SU-DHL-6 (cell line): ENCODE results near the gene C16orf78.

Experiments used
- H2AFZ ChIP-seq: fragments of 200-600 bp; sonication (generic); 2 replicates; pipeline ENCODE4 v1.6.1; 2014; ENCODE audit warnings: low read depth, mild to moderate bottlenecking, moderate library complexity, mixed read lengths, antibody characterized with exemption, low read length; ENCODE audit not compliant: severe bottlenecking
- H3F3A ChIP-seq: fragments of 200-600 bp; shearing (Covaris generic); 2 replicates; pipeline ENCODE4 v1.6.0; 2016; ENCODE audit warnings: antibody characterized with exemption, mild to moderate bottlenecking; ENCODE audit not compliant: insufficient read depth
- H3K27ac ChIP-seq: fragments of 200-600 bp; sonication (generic); 2 replicates; pipeline ENCODE4 v1.5.1; 2016; ENCODE audit warnings: low read depth, mild to moderate bottlenecking, low read length, moderate library complexity, mixed read lengths
- H3K27me3 ChIP-seq: fragments of 200-600 bp; sonication (generic), shearing (Covaris generic); 2 replicates; pipeline ENCODE4 v1.6.0; 2014; ENCODE audit warnings: mild to moderate bottlenecking, low read length
- H3K36me3 ChIP-seq: fragments of 200-600 bp; sonication (generic); 2 replicates; pipeline ENCODE4 v1.6.1; 2014; ENCODE audit warnings: mild to moderate bottlenecking, low read length, mixed read lengths
- H3K4me2 ChIP-seq: fragments of 300-600, 200-600 bp; shearing (Covaris generic), sonication (generic); 2 replicates; pipeline ENCODE4 v1.6.0; 2014; ENCODE audit warnings: low read length, low read depth, mild to moderate bottlenecking; ENCODE audit not compliant: poor library complexity, severe bottlenecking
- H3K4me3 ChIP-seq: fragments of 200-600 bp; sonication (generic); 2 replicates; pipeline ENCODE4 v1.5.1; 2014; ENCODE audit warnings: antibody characterized with exemption, low read length, mild to moderate bottlenecking, mixed read lengths; ENCODE audit not compliant: insufficient read depth, poor library complexity, severe bottlenecking
- H3K79me2 ChIP-seq: fragments of 200-600 bp; sonication (generic); 2 replicates; pipeline ENCODE4 v1.6.1; 2014; ENCODE audit warnings: mild to moderate bottlenecking, low read length, moderate library complexity; ENCODE audit not compliant: insufficient read depth
- H3K9ac ChIP-seq: fragments of 200-600 bp; sonication (generic); 2 replicates; pipeline ENCODE4 v1.7.0; 2014; ENCODE audit warnings: mild to moderate bottlenecking, low read length
- H3K9me2 ChIP-seq: fragments of 200-600 bp; sonication (generic); replicated peaks from 2 replicates; pipeline ENCODE4 v1.6.1; 2014; ENCODE audit warnings: low read length; ENCODE audit not compliant: insufficient read depth
- H3K9me3 ChIP-seq: fragments of 200-600 bp; sonication (generic); 2 replicates; pipeline ENCODE4 v1.6.1; 2014; ENCODE audit warnings: low read length, mixed read lengths; ENCODE audit not compliant: insufficient read depth
- H4K20me1 ChIP-seq: fragments of 200-600 bp; sonication (generic); 2 replicates; pipeline ENCODE4 v1.6.1; 2014; ENCODE audit warnings: low read depth, mild to moderate bottlenecking, antibody characterized with exemption, low read length, moderate library complexity, mixed read lengths
- EZH2phosphoT487 ChIP-seq: fragments of 200-600 bp; sonication (generic), shearing (Covaris generic); conservative IDR thresholded peaks from 2 replicates; pipeline ENCODE4 v1.6.1; 2018; ENCODE audit warnings: mild to moderate bottlenecking, antibody characterized with exemption, low read length, moderate library complexity, mixed read lengths
- TF ChIP-seq, protein P1 (sequence below): fragments of 200-600 bp; sonication (generic); IDR thresholded peaks from one replicate; pipeline ENCODE4 v1.5.1; 2017; ENCODE audit warnings: antibody characterized with exemption, mild to moderate bottlenecking, low read length, moderate library complexity; ENCODE audit not compliant: insufficient read depth, poor library complexity, severe bottlenecking

C16orf78 gene

DNA sequence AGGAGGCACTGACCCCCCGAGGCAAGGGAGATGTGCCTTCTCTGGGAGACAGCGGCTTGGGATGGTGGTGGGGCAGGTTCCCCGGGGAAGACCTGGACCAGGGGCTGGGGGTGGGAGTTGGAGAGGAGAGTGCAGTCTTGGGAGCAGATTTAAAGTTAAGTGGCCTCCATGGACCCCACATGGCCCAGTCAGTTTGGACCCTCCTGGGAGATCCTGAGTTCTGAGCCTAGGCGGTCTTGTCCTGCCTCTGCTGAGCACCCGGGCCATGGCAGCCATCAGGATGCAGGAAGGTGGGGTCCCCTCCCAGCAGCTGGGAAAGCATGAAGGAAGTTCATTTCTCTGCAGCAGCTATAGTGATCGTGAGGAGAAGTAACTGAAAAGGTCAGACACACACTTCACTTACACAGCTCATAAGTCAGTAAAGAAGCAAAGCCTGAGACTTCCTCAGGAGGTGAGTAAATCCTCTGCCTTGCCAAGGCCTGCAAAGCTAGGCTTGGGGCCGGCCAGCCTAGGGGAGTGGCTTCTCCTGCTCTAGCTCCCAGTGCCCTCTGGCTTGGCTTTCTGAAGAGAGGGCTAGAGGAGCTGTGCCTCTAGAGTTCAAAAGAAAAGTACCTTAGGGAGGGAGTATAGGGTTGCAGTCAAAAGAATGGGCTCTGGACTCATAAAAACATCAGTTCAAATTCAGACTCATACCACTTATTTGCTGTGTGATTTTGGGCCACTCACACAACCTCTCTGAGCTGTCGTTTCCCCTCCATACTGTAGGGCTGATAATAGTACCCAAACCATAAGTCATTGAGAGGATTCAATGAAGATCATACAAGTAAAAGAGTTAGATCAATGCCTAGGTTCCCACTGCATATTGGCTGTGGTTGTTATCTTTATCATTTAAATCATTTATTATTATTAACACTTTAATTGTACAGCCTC, 31.0 kb upstream of the C16orf78 start:
- Histone ChIP-seq H3K9ac (no peak overlapping the region), H3K27ac (no peak overlapping the region), H3F3A (no peaks in the 10 kb centered on the region), H3K9me3 (no peaks in the 10 kb centered on the region), H3K36me3 (no peaks in the 10 kb centered on the region), H3K79me2 (no peaks in the 10 kb centered on the region), H2AFZ (no peak overlapping the region), H3K4me2 (no peak overlapping the region), H4K20me1 (no peaks in the 10 kb centered on the region), H3K27me3 (no peaks in the 10 kb centered on the region), H3K9me2 (no peaks in the 10 kb centered on the region), H3K4me3 (no peak overlapping the region)
- TF ChIP-seq EZH2phosphoT487, result no peak
- TF ChIP-seq, protein P1, sequence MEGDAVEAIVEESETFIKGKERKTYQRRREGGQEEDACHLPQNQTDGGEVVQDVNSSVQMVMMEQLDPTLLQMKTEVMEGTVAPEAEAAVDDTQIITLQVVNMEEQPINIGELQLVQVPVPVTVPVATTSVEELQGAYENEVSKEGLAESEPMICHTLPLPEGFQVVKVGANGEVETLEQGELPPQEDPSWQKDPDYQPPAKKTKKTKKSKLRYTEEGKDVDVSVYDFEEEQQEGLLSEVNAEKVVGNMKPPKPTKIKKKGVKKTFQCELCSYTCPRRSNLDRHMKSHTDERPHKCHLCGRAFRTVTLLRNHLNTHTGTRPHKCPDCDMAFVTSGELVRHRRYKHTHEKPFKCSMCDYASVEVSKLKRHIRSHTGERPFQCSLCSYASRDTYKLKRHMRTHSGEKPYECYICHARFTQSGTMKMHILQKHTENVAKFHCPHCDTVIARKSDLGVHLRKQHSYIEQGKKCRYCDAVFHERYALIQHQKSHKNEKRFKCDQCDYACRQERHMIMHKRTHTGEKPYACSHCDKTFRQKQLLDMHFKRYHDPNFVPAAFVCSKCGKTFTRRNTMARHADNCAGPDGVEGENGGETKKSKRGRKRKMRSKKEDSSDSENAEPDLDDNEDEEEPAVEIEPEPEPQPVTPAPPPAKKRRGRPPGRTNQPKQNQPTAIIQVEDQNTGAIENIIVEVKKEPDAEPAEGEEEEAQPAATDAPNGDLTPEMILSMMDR, result no peak

DNA sequence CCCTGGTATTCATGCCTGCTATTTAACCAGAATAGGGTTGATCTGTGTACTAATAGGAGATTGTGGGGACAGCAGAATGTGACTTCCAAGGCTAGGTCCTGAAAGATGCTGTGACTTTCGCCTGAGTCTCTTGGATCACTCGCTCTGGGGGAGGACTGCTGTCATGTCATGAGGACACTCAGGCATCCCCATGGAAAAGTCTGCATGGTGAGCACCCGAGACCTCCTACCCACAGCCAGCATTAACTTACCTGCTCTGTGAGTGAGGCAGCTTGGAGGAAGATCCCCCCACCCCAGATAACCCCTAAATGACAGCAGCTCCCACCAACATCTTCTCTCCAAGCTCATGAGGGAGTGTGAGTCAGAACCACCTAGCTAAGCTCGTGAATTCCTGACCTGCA, 30.3 kb upstream of the C16orf78 start:
- no peaks in the 10 kb centered on the region for H3F3A ChIP-seq
- no peaks in the 10 kb centered on the region for H3K9me3 ChIP-seq
- no peaks in the 10 kb centered on the region for H3K27me3 ChIP-seq
- H3K9ac ChIP-seq, result no peak overlapping the region
- H3K79me2 ChIP-seq, result no peaks in the 10 kb centered on the region
- no peaks in the 10 kb centered on the region for H3K36me3 ChIP-seq
- no peak overlapping the region for H2AFZ ChIP-seq
- H3K27ac ChIP-seq, result no peak overlapping the region
- no peaks in the 10 kb centered on the region for H3K9me2 ChIP-seq
- no peaks in the 10 kb centered on the region for H4K20me1 ChIP-seq
- no peak for TF ChIP-seq EZH2phosphoT487
- TF ChIP-seq, protein P1, result no peak
- H3K4me3 ChIP-seq, result no peak overlapping the region
- no peak overlapping the region for H3K4me2 ChIP-seq

GRCh38 chr16:49344401-49344800, 29.2 kb upstream of the C16orf78 start:
- Histone ChIP-seq H3K9me3 (no peaks in the 10 kb centered on the region), H3F3A (no peaks in the 10 kb centered on the region), H3K4me3 (no peak overlapping the region), H2AFZ (no peak overlapping the region), H3K27me3 (no peaks in the 10 kb centered on the region), H3K9me2 (no peaks in the 10 kb centered on the region), H3K36me3 (no peaks in the 10 kb centered on the region), H3K27ac (no peak overlapping the region), H3K79me2 (no peaks in the 10 kb centered on the region), H3K4me2 (no peak overlapping the region), H4K20me1 (no peaks in the 10 kb centered on the region), H3K9ac (no peak overlapping the region)
- TF ChIP-seq, protein P1, result no peak
- TF ChIP-seq EZH2phosphoT487, result no peak
